BLaER1 treated with 17β-estradiol and CSF1 and Interleukin-3, amounts not matched to agents 10 nM and 100 nM (cell line): ENCODE measurements around the gene TMSB4X.
"Not testable (repeated sequence)": the region's sequence is repeated elsewhere in the genome, so short reads cannot be mapped to it uniquely, and the experiment has no call there.

Experiments used
- H3K27ac ChIP-seq, 11 experiments: shearing (Covaris generic); formaldehyde crosslinking; 2 replicates each; pipeline ENCODE4 v1.8.1; 2022
- H3K27me3 ChIP-seq, 11 experiments: shearing (Covaris generic); formaldehyde crosslinking; 2 replicates each; pipeline ENCODE4 v1.8.1; 2022
- H3K36me3 ChIP-seq, 11 experiments: shearing (Covaris generic); formaldehyde crosslinking; 2 replicates each; pipeline ENCODE4 v1.8.1; 2022
- H3K4me1 ChIP-seq, 10 experiments: shearing (Covaris generic); formaldehyde crosslinking; 2 replicates each; pipeline ENCODE4 v1.8.1; 2022
- H3K4me2 ChIP-seq, 11 experiments: shearing (Covaris generic); formaldehyde crosslinking; 2 replicates each; pipeline ENCODE4 v1.8.1; 2022
- H3K4me3 ChIP-seq, 10 experiments: shearing (Covaris generic); formaldehyde crosslinking; 2 replicates each; pipeline ENCODE4 v1.8.1; 2022
- H3K9ac ChIP-seq, 11 experiments: shearing (Covaris generic); formaldehyde crosslinking; 2 replicates each; pipeline ENCODE4 v1.8.1; 2022
- H3K9me3 ChIP-seq, 11 experiments: shearing (Covaris generic); formaldehyde crosslinking; replicated peaks in 1 of 11; 2 replicates each; pipeline ENCODE4 v1.8.1; 2022
- H4K20me1 ChIP-seq, 11 experiments: shearing (Covaris generic); formaldehyde crosslinking; 2 replicates each; pipeline ENCODE4 v1.8.1; 2022
- Cebpa-rat ChIP-seq, 11 experiments: shearing (Covaris generic); IDR thresholded peaks; 2 replicates each; pipeline ENCODE4 v1.8.1; 2022

The TMSB4X gene

GRCh38 chrX:12974796-12975669 is at the start of gene TMSB4X:
Gene TMSB4X, plus strand, starts transcription at chrX:12975110.
- Histone ChIP-seq H3K27me3 (peaks cover 0 to 38% (median 0%) of the 10 kb centered on the region in 11 experiments; a peak in 7 of 22 replicates), H4K20me1 (peaks cover 7 to 22% (median 10%) of the 10 kb centered on the region in 11 experiments; a peak in 14 of 22 replicates), H3K4me2 (peak within 1 kb of the TSS; percentile 70 to 90 (median 83)), H3K4me1 (peaks cover 50 to 68% (median 61%) of the 10 kb centered on the region in 10 experiments), H3K36me3 (peaks cover 2 to 26% (median 19%) of the 10 kb centered on the region in 11 experiments; a peak in 17 of 22 replicates), H3K9me3 (peaks cover 0 to 14% (median 13%) of the 10 kb centered on the region in 11 experiments; a peak in 18 of 22 replicates), H3K27ac (peak within 1 kb of the TSS; percentile 94 to 99 (median 98)), H3K4me3 (peak within 1 kb of the TSS; percentile 71 to 83 (median 78)), H3K9ac (peak within 1 kb of the TSS; percentile 93 to 99 (median 98))
- TF ChIP-seq Cebpa-rat (IDR thresholded peaks at IDR 0.05), result peak in 1 of 11 experiments; percentile 79; a peak in 1 of 22 replicates

GRCh38 chrX:12929701-12930100 is 45.2 kb upstream of the TMSB4X start:
- Histone ChIP-seq H4K20me1 (no peaks in the 10 kb centered on the region), H3K27me3 (peaks cover 13 to 72% (median 52%) of the 10 kb centered on the region in 11 experiments; a peak in 20 of 22 replicates), H3K27ac (no peak overlapping the region), H3K9ac (no peak overlapping the region), H3K4me1 (peaks cover 0 to 9% (median 0%) of the 10 kb centered on the region in 10 experiments; a peak in 5 of 20 replicates), H3K4me2 (no peak overlapping the region), H3K9me3 (peaks cover 8 to 53% (median 25%) of the 10 kb centered on the region in 11 experiments; a peak in 17 of 22 replicates), H3K36me3 (no peaks in the 10 kb centered on the region), H3K4me3 (no peak overlapping the region)
- TF ChIP-seq Cebpa-rat (IDR thresholded peaks at IDR 0.05), result no peak

- H3K4me2 ChIP-seq, result no peak overlapping the region
- H4K20me1 ChIP-seq, result no peaks in the 10 kb centered on the region
- H3K27ac ChIP-seq, result no peak overlapping the region
- no peak for TF ChIP-seq Cebpa-rat (IDR thresholded peaks at IDR 0.05)
- H3K4me1 ChIP-seq, result peaks cover 0 to 9% (median 0%) of the 10 kb centered on the region in 10 experiments; a peak in 5 of 20 replicates
- peaks cover 13 to 72% (median 53%) of the 10 kb centered on the region in 11 experiments; a peak in 20 of 22 replicates for H3K27me3 ChIP-seq
- no peak overlapping the region for H3K4me3 ChIP-seq
- H3K9ac ChIP-seq, result no peak overlapping the region
- peaks cover 12 to 53% (median 29%) of the 10 kb centered on the region in 11 experiments; a peak in 20 of 22 replicates for H3K9me3 ChIP-seq
- H3K36me3 ChIP-seq, result no peaks in the 10 kb centered on the region
These were observed 44.8 kb upstream of the TMSB4X start for GRCh38 chrX:12930150-12930549.

GRCh38 chrX:12932244-12932643 is 42.7 kb upstream of the TMSB4X start:
- Histone ChIP-seq H3K27me3 (peaks cover 15 to 82% (median 64%) of the 10 kb centered on the region in 11 experiments; a peak in 21 of 22 replicates), H3K9ac (no peak overlapping the region), H4K20me1 (no peaks in the 10 kb centered on the region), H3K9me3 (peaks cover 31 to 61% (median 46%) of the 10 kb centered on the region in 11 experiments), H3K4me2 (peak overlapping the region in 3 of 11 experiments; percentile 24 to 36 (median 29); a peak in 4 of 22 replicates), H3K4me1 (peaks cover 0 to 9% (median 0%) of the 10 kb centered on the region in 10 experiments; a peak in 5 of 20 replicates), H3K36me3 (no peaks in the 10 kb centered on the region), H3K4me3 (no peak overlapping the region), H3K27ac (no peak overlapping the region)
- TF ChIP-seq Cebpa-rat (IDR thresholded peaks at IDR 0.05), result no peak

GRCh38 chrX:12934850-12935249 is 40.1 kb upstream of the TMSB4X start:
- peaks cover 50 to 72% (median 62%) of the 10 kb centered on the region in 11 experiments for H3K9me3 ChIP-seq
- peaks cover 0 to 8% (median 0%) of the 10 kb centered on the region in 10 experiments; a peak in 5 of 20 replicates for H3K4me1 ChIP-seq
- H4K20me1 ChIP-seq, result no peaks in the 10 kb centered on the region
- H3K9ac ChIP-seq, result no peak overlapping the region
- TF ChIP-seq Cebpa-rat (IDR thresholded peaks at IDR 0.05), result no peak
- H3K27me3 ChIP-seq, result peaks cover 35 to 94% (median 79%) of the 10 kb centered on the region in 11 experiments
- H3K4me2 ChIP-seq, result no peak overlapping the region
- H3K36me3 ChIP-seq, result no peaks in the 10 kb centered on the region
- no peak overlapping the region for H3K4me3 ChIP-seq
- no peak overlapping the region for H3K27ac ChIP-seq

GRCh38 chrX:12936947-12937346 is 38.0 kb upstream of the TMSB4X start:
- H3K4me3 ChIP-seq, result no peak overlapping the region
- peaks cover 0 to 6% (median 0%) of the 10 kb centered on the region in 10 experiments; a peak in 4 of 20 replicates for H3K4me1 ChIP-seq
- no peak for TF ChIP-seq Cebpa-rat (IDR thresholded peaks at IDR 0.05)
- H3K27me3 ChIP-seq, result peaks cover 26 to 83% (median 69%) of the 10 kb centered on the region in 11 experiments
- H4K20me1 ChIP-seq, result no peaks in the 10 kb centered on the region
- H3K27ac ChIP-seq, result no peak overlapping the region
- no peak overlapping the region for H3K9ac ChIP-seq
- H3K36me3 ChIP-seq, result no peaks in the 10 kb centered on the region
- peaks cover 59 to 76% (median 66%) of the 10 kb centered on the region in 11 experiments for H3K9me3 ChIP-seq
- H3K4me2 ChIP-seq, result no peak overlapping the region

GRCh38 chrX:12940471-12940870 is 34.4 kb upstream of the TMSB4X start:
- H3K4me3 ChIP-seq, H3K36me3 ChIP-seq, H3K27ac ChIP-seq, H3K4me1 ChIP-seq, H3K9ac ChIP-seq, H3K4me2 ChIP-seq, H4K20me1 ChIP-seq: not testable (repeated sequence)
- Histone ChIP-seq H3K9me3 (peaks cover 42 to 53% (median 46%) of the 10 kb centered on the region in 11 experiments), H3K27me3 (peaks cover 20 to 63% (median 50%) of the 10 kb centered on the region in 11 experiments)

- peaks cover 12 to 54% (median 36%) of the 10 kb centered on the region in 11 experiments for H3K27me3 ChIP-seq
- H3K4me3 ChIP-seq, H3K27ac ChIP-seq: not testable (repeated sequence)
These were observed 31.3 kb upstream of the TMSB4X start for GRCh38 chrX:12943592-12943991.

GRCh38 chrX:12944452-12944851 is 30.5 kb upstream of the TMSB4X start:
- H3K27ac ChIP-seq, H3K4me3 ChIP-seq, H3K36me3 ChIP-seq, H3K9ac ChIP-seq, H3K4me2 ChIP-seq: not testable (repeated sequence)
- Histone ChIP-seq H3K4me1 (peaks cover 25 to 37% (median 26%) of the 10 kb centered on the region in 10 experiments), H4K20me1 (peaks cover 0 to 11% (median 3%) of the 10 kb centered on the region in 11 experiments; a peak in 5 of 22 replicates), H3K27me3 (peaks cover 4 to 46% (median 30%) of the 10 kb centered on the region in 11 experiments; a peak in 21 of 22 replicates), H3K9me3 (peaks cover 12 to 21% (median 15%) of the 10 kb centered on the region in 11 experiments)

More at GRCh38 chrX:12943592-12943991, 31.3 kb upstream of the TMSB4X start:
- not testable (repeated sequence) for H3K9ac ChIP-seq, H4K20me1 ChIP-seq, H3K4me2 ChIP-seq, H3K36me3 ChIP-seq
- Histone ChIP-seq H3K4me1 (peaks cover 16 to 29% (median 18%) of the 10 kb centered on the region in 10 experiments), H3K9me3 (peaks cover 16 to 27% (median 19%) of the 10 kb centered on the region in 11 experiments)
